ENCODE data around the gene KRT6A.

- no peak for TF ChIP-seq CTCF (IDR thresholded peaks at IDR 0.05)
- no peak for TF ChIP-seq POLR2A (IDR thresholded peaks at IDR 0.05)
- TF ChIP-seq EP300 (IDR thresholded peaks at IDR 0.05), result no peak
- no peak for TF ChIP-seq POLR2AphosphoS5 (IDR thresholded peaks at IDR 0.05)
Measured at GRCh38 chr12:52537101-52537500, 44.0 kb upstream of the KRT6A start.
